Stimulated activated CD4-positive, alpha-beta T cell treated with anti-CD3 and anti-CD28 coated beads, Interleukin-2, amount 100 ng/mL, for 48 hours (primary cell): Measurements from ENCODE around the gene ANO9.

ENCODE experiments used
- DNase-seq, 2 donors: peaks; one replicate each; pipeline ENCODE4 v3.0.0-alpha.2; 2020

ANO9 gene

GRCh38 chr11:380491-380890, 61.3 kb downstream of the ANO9 start:
- DNase-seq, result no peak

DNA sequence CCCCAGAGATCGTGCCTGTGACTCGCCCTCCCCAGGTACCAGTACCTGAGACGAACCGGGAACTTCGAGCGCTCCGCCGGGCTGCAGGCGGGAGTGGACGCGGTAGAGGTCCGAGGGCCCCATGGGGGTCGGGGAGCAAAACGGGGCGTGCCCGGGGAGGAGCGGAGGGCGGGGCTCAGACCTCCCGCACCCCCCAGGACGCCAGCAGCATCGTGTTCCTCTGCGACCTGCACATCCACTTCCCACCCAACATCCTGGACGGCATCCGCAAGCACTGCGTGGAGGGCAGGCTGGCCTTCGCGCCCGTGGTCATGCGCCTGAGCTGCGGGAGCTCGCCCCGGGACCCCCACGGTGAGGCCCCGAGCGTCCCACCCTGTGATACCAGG, 61.7 kb downstream of the ANO9 start:
- DNase-seq, result no peak

DNA sequence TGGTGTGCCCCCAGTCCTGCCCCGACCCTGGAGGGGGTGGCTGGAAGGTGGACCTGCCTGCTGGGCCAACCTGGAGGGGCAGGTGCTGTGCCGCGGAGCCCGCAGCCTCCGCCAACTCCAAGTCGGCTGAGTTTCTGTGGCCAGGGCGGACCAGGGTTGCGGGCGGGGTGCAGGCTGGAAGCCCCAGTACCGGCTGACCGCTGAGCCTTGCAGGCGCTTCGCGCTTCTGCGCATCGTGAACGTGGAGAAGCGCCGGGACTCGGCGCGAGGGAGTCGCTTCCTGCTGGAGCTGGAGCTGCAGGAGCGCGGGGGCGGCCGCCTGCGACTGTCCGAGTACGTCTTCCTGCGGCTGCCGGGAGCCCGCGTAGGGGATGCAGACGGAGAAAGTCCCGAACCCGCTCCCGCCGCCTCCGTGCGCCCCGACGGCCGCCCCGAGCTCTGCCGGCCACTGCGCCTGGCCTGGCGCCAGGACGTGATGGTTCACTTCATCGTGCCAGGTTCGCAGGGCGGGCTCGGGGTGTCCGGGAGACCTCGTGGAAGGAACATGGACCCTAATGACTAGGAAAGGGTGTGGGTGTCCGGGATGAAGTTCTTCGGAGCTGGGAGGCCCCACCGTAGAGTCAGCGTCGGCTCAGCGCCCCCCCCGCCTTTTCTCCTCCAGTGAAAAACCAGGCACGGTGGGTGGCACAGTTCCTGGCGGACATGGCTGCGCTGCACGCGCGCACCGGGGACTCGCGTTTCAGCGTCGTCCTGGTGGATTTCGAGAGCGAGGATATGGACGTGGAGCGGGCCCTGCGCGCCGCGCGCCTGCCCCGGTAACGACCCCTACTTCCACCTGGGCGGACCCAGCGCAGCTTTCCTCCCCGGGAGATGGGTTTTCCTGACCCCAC, 62.4 kb downstream of the ANO9 start:
- DNase-seq, result no peak

DNA sequence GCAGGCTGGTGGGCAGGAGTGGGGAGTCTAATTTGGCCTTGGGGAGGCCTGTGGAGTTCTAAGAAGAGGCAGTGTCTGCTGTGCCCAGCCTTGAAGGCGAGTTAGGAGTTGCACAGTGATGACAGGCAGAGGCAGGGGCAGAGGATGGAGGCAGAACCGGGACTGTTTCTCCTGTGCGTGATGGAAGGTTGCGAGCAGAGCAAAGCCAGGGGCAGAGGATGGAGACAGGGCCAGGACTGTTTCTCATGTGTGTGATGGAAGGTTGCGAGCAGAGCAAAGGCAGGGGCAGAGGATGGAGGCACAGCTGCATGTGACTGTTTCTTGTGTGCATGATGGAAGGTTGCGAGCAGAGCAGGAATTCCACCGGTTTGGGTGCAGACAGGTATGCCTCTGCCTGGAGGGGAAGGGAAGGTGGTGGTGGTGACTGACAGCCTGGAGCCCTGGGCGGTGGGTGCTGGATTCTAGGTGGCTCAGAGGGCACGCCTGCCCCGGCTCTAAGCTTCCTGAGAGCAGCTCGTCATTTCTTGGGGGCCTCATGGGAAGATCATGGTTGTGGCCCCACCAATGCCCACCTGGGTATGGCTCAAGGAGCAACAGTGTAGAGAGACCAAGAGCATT, 63.8 kb downstream of the ANO9 start:
- no peak for DNase-seq

DNA sequence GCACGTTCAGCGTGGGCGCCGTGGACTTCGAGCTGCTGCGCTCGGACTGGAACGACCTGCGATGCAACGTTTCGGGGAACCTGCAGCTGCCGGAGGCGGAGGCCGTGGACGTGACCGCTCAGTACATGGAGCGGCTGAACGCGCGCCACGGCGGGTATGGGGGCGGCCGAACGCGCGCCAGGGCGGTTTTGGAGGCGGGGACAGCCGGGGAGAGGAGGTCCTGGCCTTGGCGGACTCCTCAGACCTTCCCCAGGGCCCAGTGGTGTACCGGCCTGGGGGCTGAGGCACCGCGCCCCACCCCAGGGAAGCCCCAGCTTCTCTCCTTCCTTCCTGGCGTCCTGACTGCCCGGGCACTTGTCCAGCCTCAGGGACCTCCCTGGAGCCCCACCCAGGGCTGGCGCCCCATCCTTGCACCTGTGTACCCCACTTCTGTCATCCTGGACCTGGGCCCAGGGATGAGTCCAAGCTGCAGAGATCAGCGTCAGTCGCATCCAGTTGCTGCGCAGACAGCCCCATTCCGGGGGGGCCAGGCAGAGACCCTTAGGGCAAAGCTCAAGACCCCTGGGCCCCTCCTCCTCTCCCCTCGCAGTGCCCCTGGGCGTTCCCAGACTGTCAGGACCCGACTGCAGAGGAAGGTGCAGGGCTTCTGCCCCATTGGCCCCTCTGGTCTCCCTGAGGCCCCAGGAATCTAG, 64.5 kb downstream of the ANO9 start:
- no peak for DNase-seq

- no peak for DNase-seq
Measured at GRCh38 chr11:376531-377173, 65.2 kb downstream of the ANO9 start.

DNA sequence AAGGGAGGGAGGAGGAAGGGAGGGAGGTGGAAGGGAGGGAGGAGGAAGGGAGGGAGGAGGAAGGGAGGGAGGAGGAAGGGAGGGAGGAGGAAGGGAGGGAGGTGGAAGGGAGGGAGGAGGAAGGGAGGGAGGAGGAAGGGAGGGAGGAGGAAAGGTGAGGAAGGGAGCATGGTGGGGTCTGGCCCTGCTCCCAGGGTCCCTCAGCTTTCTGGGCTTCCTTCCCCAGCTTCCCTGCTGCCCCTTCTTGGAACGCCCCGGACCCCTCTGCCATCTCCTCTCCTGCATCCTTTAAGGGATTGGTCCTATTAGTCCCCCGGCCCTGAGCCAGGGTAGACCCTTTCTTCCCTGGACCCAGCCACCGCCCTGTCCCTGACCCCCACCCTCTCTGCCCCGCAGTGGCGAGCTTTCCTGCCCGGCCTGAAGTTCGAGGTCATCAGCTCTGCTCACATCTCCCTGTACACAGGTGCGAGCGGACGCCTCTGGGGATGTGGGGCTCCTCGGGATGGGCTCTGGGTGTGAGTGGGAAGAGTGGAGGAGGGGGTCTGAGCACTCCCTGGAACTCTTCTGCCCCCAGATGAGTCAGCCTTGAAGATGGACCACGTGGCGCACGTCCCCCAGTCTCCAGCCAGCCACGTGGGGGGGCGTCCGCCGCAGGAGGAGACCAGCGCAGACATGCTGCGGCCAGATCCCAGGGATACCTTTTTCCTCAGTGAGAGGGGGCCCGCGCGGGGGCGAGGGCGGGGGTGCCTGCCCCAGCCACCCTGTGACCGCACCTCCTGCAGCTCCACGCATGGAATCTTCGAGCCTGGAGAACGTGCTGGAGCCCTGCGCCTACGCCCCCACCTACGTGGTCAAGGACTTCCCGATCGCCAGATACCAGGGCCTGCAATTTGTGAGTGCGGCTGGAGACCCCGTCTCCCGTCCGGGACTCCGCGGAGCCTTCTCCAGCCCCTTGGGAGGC, 66.5 kb downstream of the ANO9 start:
- no peak for DNase-seq

DNA sequence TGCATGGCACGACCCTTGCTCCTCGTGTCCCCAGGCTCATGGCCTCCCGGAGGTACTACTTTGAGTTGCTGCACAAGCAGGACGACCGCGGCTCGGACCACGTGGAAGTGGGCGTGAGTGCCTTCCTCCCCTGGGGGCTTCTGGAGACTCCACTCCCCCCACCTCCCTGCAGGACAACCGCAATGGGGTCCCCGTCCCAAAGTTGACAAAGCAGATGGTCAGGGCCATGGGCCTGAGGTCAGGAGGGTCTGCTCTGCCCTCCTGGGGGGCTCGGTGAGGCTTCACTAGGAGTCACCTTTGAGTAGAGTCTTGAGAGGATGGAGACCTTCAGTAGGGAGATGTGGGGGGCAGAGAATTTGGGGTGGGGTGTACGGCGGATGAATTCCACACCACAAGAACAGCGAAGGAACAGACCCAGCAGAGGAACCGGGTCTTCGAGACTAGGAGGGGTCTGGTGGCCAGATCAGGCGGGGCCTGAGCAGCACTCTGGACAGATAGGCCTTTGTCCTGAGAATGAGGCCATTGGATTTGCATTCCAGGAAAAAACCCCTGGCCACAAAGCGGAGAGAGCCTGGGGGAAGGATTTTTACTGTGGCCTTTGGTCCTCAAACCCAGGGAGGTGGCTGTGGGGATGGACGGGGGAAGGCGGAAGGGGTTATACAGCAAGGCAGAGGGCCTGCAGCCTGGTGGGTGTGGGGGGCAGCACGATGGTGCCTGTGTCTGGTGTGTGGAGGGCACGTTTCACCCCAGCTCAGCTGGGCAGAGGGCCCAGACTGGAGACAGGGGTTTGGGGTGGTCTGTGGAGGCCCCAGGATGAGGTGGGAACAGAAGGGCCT, 67.9 kb downstream of the ANO9 start:
- no peak for DNase-seq

DNA sequence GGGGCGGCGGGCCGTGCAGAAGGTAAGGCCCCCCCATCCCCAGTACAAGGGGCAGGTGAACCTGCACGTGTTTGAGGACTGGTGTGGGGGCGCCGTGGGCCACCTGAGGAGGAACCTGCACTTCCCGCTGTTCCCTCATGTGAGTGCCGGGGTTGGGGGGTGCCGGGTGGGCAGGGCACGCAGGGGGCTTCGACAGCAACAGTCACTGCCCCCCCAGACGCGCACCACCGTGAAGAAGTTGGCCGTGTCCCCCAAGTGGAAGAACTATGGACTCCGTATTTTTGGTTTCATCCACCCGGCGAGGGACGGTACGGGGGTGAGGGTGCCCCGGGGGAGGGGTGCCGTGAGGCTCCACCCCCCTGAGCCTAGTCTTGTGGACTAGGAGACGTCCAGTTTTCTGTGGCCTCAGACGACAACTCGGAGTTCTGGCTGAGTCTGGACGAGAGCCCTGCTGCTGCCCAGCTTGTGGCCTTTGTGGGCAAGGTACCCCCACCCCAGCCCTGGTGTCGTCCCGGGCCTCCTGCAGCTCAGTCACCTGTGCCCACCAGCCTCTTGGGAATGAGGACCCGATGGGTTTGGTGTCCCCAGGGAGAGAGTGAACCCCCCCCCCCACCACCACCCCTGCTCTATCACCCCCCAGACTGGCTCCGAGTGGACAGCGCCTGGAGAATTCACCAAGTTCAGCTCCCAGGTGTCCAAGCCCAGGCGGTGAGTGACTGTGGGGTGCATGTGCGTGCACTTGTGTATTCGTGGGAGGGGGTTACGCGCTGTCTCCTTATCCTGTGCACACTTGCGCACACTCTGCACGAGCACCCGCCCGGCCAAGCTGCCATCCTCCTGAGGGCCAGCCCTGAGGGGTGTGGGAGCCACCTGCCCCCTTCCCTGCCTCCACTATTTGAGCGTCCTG, 68.7 kb downstream of the ANO9 start:
- no peak for DNase-seq

DNA sequence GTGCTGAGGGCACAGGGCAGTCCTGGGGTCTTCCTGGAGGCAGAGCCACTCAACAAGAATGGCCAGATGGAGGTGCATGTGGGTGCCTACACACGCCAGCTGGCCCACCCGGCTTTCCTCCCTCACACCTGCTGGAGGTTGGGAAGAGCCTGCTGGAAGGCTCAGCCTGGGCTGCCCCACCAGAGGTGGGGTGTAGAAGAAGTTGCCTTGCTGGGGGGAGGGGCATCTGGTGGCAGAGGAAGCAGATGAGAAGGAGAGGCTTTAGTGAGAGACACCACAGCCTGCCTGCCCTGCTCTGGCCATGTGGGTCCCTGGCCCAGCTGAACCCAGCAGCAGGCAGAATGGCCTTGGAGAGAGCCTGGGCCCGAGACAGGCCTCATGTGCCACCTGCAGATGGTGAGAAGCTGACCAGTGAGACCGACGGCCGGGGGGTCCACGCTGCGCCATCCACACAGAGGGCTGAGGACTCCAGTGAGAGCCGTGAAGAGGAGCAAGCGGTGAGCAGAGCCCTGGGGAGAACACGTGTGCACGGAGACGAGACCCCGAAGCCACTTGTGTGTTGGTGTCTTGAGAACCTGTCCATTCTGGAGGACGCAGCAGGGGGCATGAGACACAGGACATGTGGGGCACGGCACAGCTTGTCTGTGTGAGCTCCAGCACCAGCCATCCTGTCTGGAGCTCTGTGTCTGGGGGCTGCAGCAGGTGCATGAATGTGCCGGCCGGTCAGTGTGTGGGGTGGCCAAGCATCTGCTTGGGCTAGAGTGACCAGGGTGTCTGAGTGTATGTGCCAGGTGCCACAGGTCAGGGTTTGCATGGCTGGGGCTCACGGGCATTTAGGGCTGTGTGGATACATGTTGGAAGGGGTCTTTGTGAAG, 69.9 kb downstream of the ANO9 start:
- no peak for DNase-seq

- no peak for DNase-seq
Measured at GRCh38 chr11:371051-371450, 70.8 kb downstream of the ANO9 start.

DNA sequence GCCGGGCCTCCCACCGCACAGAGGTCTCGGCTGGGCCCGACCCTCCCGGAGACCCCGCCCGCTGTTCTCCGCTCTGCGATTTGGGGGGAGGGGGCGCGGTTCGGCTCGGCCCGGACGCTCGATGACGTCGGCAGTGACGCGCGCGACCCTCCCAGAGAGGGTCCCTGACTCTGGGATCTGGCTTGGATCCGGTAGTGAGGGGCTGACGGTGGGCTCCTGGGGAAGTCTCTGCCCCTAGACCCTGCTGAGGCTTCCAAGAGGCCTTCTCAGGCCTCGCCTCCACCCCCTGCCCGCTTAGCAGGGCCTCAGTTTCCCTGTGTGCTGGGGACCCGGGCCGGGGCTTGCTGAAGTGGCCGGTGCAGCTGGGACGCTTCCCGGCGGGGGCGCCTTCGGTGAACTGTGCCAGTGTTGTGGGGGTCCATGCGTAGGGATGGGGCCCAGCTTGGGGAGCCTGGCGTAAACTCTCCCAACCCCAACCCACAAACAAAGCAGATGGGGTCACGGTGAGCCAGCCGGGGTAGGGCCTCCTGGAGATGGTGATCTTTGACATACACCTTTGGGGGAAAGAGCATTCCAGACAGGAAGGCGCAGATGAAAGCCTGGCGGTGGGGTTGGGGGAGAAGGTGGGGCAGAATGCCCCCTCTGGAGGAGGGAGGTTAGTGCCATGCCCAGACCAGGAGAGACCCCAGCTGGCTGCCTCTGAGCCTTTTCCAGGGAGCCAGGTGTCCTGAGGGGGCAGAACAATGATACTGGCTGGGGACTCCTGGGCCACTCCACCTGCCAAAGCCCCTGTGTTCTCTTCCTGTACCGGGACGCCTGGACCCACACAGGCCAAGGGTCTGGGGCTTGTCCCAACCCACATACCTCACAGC, 71.5 kb downstream of the ANO9 start:
- DNase-seq, result no peak

- no peak for DNase-seq
Measured at GRCh38 chr11:369336-370018, 72.3 kb downstream of the ANO9 start, which contains the start of gene B4GALNT4. Gene B4GALNT4, plus strand, starts transcription at chr11:369499. Its CDS starts 305 bp downstream, at chr11:369804.

DNA sequence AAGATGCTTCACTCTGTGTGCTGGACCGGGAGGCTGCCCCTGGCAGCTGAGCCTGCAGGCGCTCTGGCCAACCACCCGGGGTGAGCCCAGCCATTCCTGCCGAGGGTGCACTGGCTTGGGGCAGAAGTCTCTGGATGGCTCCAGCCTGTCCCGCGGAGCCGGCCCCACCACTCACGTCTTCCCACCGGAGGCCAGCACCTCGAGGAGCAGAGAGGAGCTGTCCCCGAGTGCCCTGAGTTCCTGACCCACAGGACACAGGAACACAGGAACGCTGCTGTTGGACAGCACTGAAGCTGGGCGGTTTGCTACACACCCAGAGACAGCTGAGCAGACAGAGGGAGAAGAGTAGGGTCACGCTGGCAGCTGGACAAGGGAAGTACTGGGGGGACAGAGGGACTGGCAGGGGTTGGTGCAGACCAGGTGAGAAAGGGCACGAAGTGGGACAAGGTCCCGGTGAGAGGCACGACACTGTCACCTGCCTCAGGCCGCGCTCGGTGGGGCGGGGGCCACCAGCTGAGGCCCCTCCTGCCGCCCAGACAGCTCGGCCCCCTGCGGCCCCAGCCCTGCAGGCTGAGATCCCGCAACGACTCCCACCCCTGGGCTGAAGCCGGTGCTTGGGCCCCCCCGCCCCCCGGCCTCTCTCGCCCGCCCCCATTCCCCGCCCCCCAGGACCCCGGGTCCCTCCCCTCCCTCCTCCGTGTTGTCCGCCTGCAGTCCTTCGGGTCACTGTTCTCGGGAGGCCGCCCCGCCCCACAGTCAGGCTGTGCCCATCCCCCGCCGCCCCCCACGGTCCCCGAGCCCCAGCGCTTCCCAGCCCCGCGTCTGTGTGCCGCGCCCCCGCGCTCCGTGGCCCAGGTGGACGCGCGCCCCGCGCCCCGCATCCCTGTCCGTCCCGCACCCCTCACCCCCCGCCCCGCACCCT, 73.1 kb downstream of the ANO9 start:
- no peak for DNase-seq

DNA sequence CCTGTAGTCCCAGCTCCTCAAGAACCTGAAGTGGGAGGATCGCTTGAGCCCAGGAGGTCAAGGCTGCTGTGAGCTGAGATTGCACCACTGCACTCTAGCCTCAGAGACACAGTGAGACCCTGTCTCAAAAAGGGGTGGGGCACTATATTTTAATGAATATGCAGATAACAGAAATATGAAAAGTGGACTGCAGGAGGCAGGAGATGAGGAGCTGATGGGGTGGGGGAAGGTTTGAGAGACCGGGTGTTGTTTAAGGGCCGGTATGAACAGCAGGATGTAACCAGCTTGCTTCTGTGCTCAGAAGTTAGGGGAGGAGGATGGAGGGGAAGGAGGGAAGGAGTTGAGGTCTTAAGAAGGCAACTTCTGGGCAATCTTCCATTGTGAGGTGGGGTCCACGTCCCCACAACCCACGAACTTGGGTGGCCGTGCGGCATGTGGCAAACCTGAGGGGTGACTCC, 73.8 kb downstream of the ANO9 start:
- no peak for DNase-seq
